CD4-positive, alpha-beta T cell (primary cell): ENCODE measurements around the gene FBF1. TPM values are rescaled to one million over a fixed set of nuclear protein-coding genes. Genes with fewer than 3 reads are reported as not detected.

ENCODE experiments used
- ATAC-seq: fragments of 200-7000 bp; cut with Tn5 transposase; one replicate; pipeline ENCODE4 v1.10.0; 2022; ENCODE audit warnings: mild to moderate bottlenecking; ENCODE audit not compliant: poor library complexity
- CTCF ChIA-PET: fragments of 350-600 bp; sonication (Branson Sonifier 250); formaldehyde crosslinking; loops from one replicate; lab custom pipeline; 2021; ENCODE audit warnings: antibody characterized with exemption, inconsistent platforms; lab: Charles Lee
- POLR2A ChIA-PET: fragments of 350-600 bp; sonication (Branson Sonifier 250); formaldehyde crosslinking; loops from one replicate; lab custom pipeline; 2021; ENCODE audit warnings: antibody characterized with exemption, inconsistent platforms; lab: Charles Lee
- DNase-seq, 14 experiments: peaks; one replicate each; pipeline ENCODE4 v3.0.0-alpha.2; 2013 to 2020; ENCODE audit warnings: mixed read lengths in 2 of 14
- H3K27ac ChIP-seq, 2 donors: one replicate each; pipeline versions ENCODE4 v1.5.1 to v1.7.0; 2013; ENCODE audit warnings: low read length in 2 of 2, low read depth in 1 of 2, mild to moderate bottlenecking in 1 of 2
- H3K27me3 ChIP-seq, 2 experiments: 1 replicate in 1 of 2; 2 replicates in 1 of 2; pipeline versions ENCODE4 v1.6.1 to v1.7.0; 2013; ENCODE audit warnings: low read length in 2 of 2, control low read depth in 1 of 2, mild to moderate bottlenecking in 1 of 2, moderate library complexity in 1 of 2; ENCODE audit not compliant: insufficient read depth in 2 of 2, control insufficient read depth in 1 of 2
- H3K36me3 ChIP-seq: one replicate; pipeline ENCODE4 v1.6.1; 2013; ENCODE audit warnings: low read length, control low read depth; ENCODE audit not compliant: insufficient read depth
- H3K4me1 ChIP-seq: one replicate; pipeline ENCODE4 v1.6.1; 2013; ENCODE audit warnings: low read length, control low read depth; ENCODE audit not compliant: insufficient read depth
- H3K4me3 ChIP-seq: one replicate; pipeline ENCODE4 v1.5.1; 2013; ENCODE audit warnings: mild to moderate bottlenecking, low read length, moderate library complexity
- H3K9me3 ChIP-seq, 2 experiments: 1 replicate in 1 of 2; 2 replicates in 1 of 2; pipeline versions ENCODE4 v1.6.1 to v1.7.0; 2013; ENCODE audit warnings: low read length in 2 of 2, mild to moderate bottlenecking in 2 of 2, control low read depth in 1 of 2, moderate library complexity in 1 of 2; ENCODE audit not compliant: control insufficient read depth in 1 of 2, insufficient read depth in 1 of 2
- H3K27ac Mint-ChIP-seq: one replicate; pipeline ENCODE4 v1.8.0; 2020; ENCODE audit warnings: mixed read lengths
- H3K27me3 Mint-ChIP-seq: one replicate; pipeline ENCODE4 v1.8.0; 2021; ENCODE audit warnings: mixed read lengths
- H3K36me3 Mint-ChIP-seq: one replicate; pipeline ENCODE4 v1.8.0; 2021; ENCODE audit warnings: low read depth, mixed read lengths
- H3K4me1 Mint-ChIP-seq: one replicate; pipeline ENCODE4 v1.8.0; 2021; ENCODE audit warnings: low read depth, mixed read lengths
- H3K4me3 Mint-ChIP-seq: one replicate; pipeline ENCODE4 v1.8.0; 2020; ENCODE audit warnings: mild to moderate bottlenecking, mixed read lengths
- H3K9me3 Mint-ChIP-seq: one replicate; pipeline ENCODE4 v1.8.0; 2020; ENCODE audit warnings: mixed read lengths
- CTCF ChIP-seq: fragments of 200-600 bp; IDR thresholded peaks from one replicate; pipeline ENCODE4 v1.8.0; 2022; ENCODE audit warnings: antibody characterized with exemption, mild to moderate bottlenecking
- intact Hi-C, 2 experiments: fragments of 100-400 bp; cut with DNase I in 1 of 2; cut with micrococcal nuclease in 1 of 2; formaldehyde crosslinking; loops; one replicate each; pipeline versions ENCODE4 v1.15.1 to v1.9.0; 2023 to 2025; cut with DNase I, micrococcal nuclease
- total RNA-seq, 174 experiments: library from RNA in 2 of 174; stranded (reverse) in 2 of 174; gene quantifications; one replicate each; pipeline ENCODE4 v1.2.3 and lab custom pipeline; 2021 to 2026

FBF1 gene
- total RNA-seq, 2 experiments from 2014 or later, result 21.2 to 23.9 TPM

GRCh38 chr17:75979705-75980187, 38.9 kb upstream of the FBF1 start:
- peak overlapping the region; percentile 99 for H3K4me3 ChIP-seq
- peaks cover 19% of the 10 kb centered on the region for H3K4me1 ChIP-seq
- Mint-ChIP-seq H3K36me3 (peaks cover 18% of the 10 kb centered on the region), H3K9me3 (no peaks in the 10 kb centered on the region), H3K4me3 (peak overlapping the region; percentile 95), H3K27me3 (no peaks in the 10 kb centered on the region), H3K4me1 (peaks cover 51% of the 10 kb centered on the region), H3K27ac (peak overlapping the region; percentile 100)
- no peaks in the 10 kb centered on the region for H3K9me3 ChIP-seq
- H3K27ac ChIP-seq, result peak overlapping the region; percentile 91 to 94
- H3K36me3 ChIP-seq, result no peaks in the 10 kb centered on the region
- no peaks in the 10 kb centered on the region for H3K27me3 ChIP-seq
- POLR2A ChIA-PET, result interaction anchor here (0.6 to 1.4 kb wide), 8 partner anchors 34 to 404 kb away, joined by 3 to 7 read pairs (median 4); partner anchors contain the start of genes GALK1, TRIM65, UNK and WBP2
- DNase-seq (no peak), ATAC-seq (peak; percentile 36)
- no peak for TF ChIP-seq CTCF
- intact Hi-C loops, result loop anchor here (1.0 to 10.0 kb wide), 3 partner anchors 38 to 405 kb away; partner anchors contain the start of genes FBF1 (in 1 of the 2) and SPHK1 (in 1 of the 2)
- CTCF ChIA-PET, result interaction anchor here (0.6 to 1.6 kb wide), 4 partner anchors 26 to 313 kb away, joined by 3 to 6 read pairs (median 3); partner anchors contain the start of genes RECQL5 and SAP30BP

- ChIA-PET POLR2A (interaction anchor here (0.9 to 1.6 kb wide), 7 partner anchors 18 to 199 kb away, joined by 3 to 8 read pairs (median 5); partner anchors contain the start of genes FBF1, TRIM65 and UNK), CTCF (interaction anchor here (1.0 to 1.1 kb wide), 2 partner anchors 10 to 35 kb away, joined by 3 read pairs; no protein-coding TSS in a partner anchor)
- Histone ChIP-seq H3K4me1 (peaks cover 19% of the 10 kb centered on the region), H3K27me3 (no peaks in the 10 kb centered on the region), H3K27ac (peak within 1 kb of the TSS; percentile 91 to 94), H3K36me3 (no peaks in the 10 kb centered on the region), H3K4me3 (peak within 1 kb of the TSS; percentile 99), H3K9me3 (no peaks in the 10 kb centered on the region)
- ATAC-seq (peak; percentile 92), DNase-seq (peak; percentile 89 to 97 (median 94))
- Mint-ChIP-seq H3K27ac (peak within 1 kb of the TSS; percentile 100), H3K27me3 (no peaks in the 10 kb centered on the region), H3K36me3 (peaks cover 22% of the 10 kb centered on the region), H3K4me3 (peak within 1 kb of the TSS; percentile 95), H3K9me3 (no peaks in the 10 kb centered on the region), H3K4me1 (peaks cover 51% of the 10 kb centered on the region)
- intact Hi-C loops, result loop anchor here (1.0 kb wide), 3 partner anchors 38 to 125 kb away; partner anchors contain the start of gene FBF1 (in 1 of the 2)
- no peak for TF ChIP-seq CTCF
Measured at GRCh38 chr17:75978938-75979704, 38.3 kb upstream of the FBF1 start, which contains the start of the genes ACOX1 and TEN1. ACOX1 (minus strand) TSS chr17:75979166; CDS start chr17:75979073, 93 bp downstream. TEN1 (plus strand) TSS chr17:75979240; CDS start chr17:75986193, 6,953 bp downstream.

- no peak for ATAC-seq
- peak overlapping the region; percentile 64 for H3K27ac Mint-ChIP-seq
- no peaks in the 10 kb centered on the region for H3K9me3 Mint-ChIP-seq
- TF ChIP-seq CTCF, result no peak
- H3K4me3 Mint-ChIP-seq, result peak overlapping the region; percentile 80
- no peak for DNase-seq
- H3K9me3 ChIP-seq, result no peaks in the 10 kb centered on the region
- peaks cover 59% of the 10 kb centered on the region for H3K4me1 Mint-ChIP-seq
- POLR2A ChIA-PET, result no interaction called here
- CTCF ChIA-PET, result no interaction called here
- H3K4me1 ChIP-seq, result peaks cover 19% of the 10 kb centered on the region
- no peaks in the 10 kb centered on the region for H3K27me3 Mint-ChIP-seq
- no peak overlapping the region for H3K4me3 ChIP-seq
- peaks cover 44% of the 10 kb centered on the region for H3K36me3 Mint-ChIP-seq
- H3K27ac ChIP-seq, result no peak overlapping the region
- intact Hi-C loops, result no loop called here
- peaks cover 5% of the 10 kb centered on the region for H3K36me3 ChIP-seq
- H3K27me3 ChIP-seq, result no peaks in the 10 kb centered on the region
Measured at GRCh38 chr17:75976175-75976848, 35.5 kb upstream of the FBF1 start.
